GM18499 (cell line): Measurements from ENCODE around the gene SND1.

Experiments used
- ATAC-seq: cut with Tn5 transposase; IDR thresholded peaks from one replicate; pipeline ENCODE4 v1.9.1; 2021; ENCODE audit warnings: moderate number of reproducible peaks; ENCODE audit not compliant: insufficient read depth, unreplicated experiment

SND1 gene

DNA sequence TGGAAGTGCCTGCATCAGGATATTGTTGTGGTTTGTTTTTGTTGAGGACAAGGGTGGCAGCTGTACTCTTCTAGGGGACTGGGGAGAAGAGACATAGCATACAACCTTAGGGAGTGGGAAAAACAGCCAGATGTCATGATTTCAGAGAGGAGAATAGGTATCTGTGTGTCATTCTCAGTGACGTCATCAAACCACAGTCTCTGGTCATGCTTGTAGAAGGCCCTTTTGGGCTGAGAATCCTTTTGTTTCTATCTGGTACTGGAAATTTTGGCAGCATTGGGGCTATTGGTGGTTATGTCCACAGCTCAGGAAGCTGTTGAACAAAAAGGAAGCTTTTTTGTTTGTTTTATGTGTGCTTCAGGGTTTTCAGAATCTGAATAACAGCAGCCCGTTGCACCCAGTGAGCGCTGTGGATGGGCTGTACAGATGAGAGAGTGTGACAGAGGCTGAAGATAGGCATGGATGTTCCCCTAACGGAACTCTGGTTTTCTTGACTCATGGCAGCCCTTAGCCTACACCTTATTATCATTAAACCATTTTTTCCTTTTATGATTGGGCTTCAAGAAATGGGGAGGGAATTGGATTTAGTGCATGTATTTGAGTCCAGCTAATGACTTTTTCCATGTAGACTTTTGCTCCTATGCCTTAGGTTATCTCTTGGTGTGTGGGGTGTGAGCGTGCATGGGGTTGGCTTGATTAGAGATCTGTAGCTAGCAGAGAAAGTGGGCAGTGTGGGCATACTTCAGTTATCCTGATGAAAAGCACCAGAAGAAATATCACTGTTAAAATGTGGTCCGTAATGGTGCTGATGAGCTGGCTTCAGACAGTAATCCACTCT is 65.7 kb downstream of the SND1 start:
- no peak for ATAC-seq

DNA sequence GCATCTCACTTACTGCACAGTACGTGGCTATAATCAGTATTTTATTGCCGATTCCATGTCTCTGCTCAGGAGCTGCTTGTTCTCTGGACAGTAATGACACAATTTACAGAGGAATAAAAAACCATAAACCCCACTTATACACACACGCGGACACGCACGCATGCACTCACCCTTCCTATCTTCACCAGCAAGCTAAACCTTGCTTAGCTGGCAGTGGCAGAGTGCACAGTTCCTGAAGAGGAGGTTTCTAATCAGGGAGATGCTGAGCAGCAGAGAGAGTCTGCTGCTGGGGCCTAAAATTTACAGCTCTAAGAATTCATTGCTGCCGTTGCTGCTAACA is 66.3 kb downstream of the SND1 start:
- ATAC-seq = no peak

DNA sequence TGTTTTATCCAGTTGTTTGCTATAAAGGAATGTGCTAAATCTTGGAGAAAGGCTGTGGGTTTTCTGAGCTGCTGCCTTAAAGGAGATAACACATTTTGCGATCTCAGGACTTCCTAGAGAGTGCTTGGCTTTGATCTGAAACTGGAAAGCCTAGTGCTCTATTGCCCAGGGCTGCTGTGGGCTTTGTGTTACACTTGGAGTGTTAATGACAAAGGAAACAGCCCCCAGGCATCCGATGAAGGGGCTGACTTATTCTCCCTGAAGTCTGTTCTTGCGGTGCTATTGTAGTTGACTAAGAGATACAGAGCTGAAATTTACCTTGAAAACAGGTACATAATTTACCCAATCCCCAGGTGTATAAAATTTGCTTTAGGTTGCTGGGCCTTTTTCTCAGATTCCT is 74.5 kb downstream of the SND1 start:
- ATAC-seq = no peak

DNA sequence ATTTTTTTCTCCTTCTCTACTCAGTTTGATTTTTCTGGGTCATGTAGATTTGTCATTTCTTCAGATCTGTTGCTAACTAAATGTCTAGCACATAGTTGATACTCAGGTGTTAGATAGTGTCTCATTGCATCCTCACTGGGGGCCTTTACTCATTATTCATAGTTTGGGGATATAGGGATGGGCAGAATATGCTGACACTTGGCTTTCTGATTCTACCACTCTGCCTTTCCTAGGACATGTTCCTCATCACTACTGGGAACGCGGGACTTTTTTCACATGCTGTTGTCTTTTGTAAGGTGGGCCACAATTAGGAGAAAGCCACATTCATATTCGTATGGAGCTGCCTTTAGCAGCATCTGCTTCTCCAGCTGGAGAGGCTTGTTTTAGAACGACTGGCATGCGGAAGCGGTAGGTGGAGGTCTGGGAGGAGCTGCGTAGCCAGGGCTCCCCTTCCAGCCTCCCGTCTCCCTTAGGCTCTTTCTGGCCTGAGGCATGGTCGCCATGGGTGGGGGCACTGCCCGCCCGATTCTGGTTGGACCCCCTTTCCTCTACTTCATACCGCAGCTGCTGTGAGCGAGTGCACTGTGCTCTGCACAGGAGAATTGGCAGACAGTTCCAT is 78.8 kb downstream of the SND1 start:
- ATAC-seq = no peak

DNA sequence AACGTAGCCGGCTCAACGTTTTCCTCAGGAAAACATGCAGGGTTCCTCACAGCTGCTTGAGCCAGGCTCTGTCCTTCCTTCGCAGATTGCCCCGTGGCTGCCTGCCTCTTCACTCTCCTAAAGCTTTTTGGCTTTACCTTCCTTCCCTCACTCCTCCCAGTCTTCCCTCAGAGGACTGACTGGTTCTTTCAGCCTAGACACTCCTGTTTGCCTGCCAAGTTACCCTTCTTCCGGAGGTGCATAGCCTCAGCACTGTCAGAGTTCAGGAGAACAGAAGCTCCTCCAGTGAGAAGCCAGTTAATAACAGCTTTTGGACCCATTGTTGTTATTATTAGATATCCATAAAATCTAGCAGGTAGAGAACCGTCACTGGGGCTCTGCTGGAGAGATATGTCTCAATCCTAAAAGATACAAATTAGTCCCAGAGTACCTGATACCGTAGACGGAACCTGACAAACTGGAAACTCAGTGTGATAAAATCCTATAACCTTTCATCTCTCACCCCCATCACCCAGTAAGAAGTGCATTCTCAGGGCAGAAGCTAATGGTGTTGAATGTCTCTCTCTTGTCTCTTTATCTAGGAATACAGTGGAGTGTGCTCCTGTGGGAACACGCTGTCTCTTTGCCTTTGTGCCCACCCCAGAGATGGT is 79.6 kb downstream of the SND1 start:
- no peak for ATAC-seq

DNA sequence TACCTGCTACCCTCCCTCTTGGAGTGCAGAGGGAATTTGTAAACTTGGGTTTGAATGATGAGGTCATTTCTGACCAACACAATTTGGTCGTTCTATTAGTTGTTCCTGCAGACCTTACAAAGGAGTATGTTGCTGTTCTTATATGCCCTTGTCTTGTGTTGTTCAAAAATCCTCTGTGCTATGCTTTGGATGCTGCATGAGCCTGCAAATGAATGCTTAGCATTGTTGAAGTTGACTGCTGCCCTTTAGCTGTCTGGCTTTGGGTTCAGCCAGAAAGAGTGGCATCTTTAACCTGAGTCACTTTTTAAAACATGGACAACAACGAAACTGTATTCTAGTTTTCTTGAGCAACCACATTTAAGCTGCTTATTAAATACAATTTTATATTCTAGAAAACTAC is 80.3 kb downstream of the SND1 start:
- ATAC-seq = no peak

DNA sequence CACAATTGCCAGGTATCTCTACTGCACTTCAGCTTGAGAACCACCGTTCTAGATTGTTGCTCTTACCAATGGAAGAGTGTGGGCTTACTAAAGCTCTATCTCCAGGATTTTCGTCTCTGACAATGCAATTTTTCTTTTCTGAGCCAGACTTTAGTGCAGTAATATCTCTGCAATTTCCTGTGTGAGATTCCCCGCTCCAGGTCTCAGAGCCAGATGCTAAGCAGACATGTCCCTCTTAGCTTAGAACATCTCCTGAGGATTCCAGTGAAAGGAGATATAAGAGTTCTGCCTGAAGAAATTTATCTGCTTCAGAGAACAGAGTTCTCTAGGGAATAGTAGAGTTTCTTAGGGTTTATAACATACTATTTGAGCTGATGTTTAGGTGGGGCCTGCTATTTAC is 82.0 kb downstream of the SND1 start:
- no peak for ATAC-seq

DNA sequence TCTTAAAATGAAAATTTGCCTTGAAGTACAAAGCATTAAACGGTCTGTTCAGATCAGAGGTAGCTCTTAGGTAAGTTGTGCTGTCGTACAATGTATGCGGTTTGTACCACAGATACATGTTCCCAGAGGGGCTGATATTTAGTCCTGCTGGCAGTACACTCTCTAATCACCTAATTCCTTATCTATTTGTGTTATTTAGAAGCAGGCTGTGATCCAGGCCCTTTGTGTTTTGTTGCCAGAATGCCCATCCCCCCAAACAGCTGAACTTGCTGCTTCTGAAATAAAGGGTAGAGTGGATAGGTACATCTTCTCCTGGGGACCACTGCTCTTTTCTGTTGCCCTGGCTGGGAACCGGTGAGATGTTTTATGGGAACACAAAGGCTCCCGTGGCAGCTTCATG is 84.5 kb downstream of the SND1 start:
- ATAC-seq = no peak

DNA sequence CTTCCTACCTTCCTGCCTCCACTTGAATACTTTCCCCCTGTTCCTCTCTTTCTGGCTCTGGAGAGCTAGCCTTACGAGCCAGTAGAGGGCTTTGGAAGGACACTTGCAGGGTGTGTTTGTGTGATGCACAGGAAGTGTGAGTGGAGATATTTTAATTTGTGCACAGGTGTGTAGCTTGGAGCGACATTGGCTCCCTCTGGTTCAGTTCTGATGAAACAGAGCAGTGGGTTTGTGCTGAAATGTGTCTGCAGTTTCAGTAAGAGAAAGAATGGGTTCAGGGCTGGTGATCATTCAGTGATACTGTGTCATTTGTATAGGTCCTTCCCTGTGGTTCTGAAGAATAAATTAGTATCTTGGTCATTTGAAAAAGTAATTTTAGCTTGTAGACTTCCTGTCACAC is 86.9 kb downstream of the SND1 start:
- no peak for ATAC-seq

DNA sequence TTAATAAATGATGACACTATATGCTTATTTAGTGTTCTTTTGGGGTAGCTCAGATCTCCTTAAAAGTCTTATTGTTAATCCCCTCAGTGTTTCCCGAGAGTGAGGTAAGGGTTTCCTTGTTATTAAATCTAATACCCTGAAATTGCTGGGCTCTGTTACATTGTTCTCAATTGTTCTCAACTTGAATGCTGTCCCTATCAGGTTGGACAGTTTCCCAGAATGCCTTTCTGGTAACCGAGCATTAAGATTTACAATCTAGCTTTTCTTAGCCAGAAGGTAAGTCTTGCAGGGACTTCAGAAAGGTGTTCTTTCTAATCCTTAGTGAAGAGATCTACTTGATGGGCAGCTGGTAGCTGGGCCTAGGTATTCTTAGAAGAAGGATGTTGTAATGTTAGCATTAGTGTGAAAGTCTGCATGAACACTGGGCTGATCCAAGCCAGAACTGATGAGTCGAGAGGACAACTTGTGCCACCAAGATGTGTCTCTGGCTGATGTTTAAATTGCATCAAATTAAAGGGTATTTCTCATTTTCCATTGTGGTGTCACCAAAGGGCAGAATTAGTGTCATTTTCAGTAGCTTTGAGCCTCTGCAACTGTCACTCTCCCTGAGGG is 89.9 kb downstream of the SND1 start:
- ATAC-seq = no peak

DNA sequence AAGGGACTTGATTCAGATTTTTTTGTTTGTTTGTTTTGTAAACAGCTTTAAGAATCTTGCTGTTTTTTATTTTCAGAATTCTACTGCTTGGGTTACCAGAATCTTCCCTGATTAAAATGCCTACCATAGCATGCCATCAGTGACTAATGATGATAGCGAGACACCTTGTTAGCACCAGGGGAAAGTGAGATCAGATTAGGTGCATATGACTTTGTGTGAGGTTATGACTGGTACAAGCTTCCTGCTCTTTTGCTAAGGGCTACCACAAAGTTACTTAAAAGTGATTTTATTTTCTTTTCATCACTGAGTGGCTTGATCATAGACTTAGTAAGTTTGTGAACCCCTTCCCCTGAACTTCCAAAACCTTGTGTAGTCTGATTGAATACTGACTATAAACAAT is 93.5 kb downstream of the SND1 start:
- no peak for ATAC-seq

DNA sequence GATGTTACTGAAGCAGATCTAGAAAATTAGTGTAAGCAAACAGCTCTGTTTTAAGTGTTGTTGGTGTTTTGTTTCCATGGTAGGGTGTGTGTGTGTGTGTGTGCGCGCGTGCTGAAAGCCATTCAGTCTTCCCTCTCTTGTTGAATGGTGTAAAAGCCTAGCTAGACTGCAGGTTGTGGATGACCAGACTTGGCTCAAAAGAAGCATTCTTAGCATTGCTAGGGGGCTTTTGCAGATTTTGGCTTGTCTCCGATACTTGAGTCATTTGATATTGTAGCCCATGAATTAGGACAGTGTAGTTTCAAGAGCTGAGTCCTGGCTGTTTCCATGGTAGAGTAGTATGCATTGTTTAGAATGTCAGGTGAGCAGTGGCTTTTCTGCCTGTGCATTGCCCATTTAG is 99.1 kb downstream of the SND1 start:
- no peak for ATAC-seq

DNA sequence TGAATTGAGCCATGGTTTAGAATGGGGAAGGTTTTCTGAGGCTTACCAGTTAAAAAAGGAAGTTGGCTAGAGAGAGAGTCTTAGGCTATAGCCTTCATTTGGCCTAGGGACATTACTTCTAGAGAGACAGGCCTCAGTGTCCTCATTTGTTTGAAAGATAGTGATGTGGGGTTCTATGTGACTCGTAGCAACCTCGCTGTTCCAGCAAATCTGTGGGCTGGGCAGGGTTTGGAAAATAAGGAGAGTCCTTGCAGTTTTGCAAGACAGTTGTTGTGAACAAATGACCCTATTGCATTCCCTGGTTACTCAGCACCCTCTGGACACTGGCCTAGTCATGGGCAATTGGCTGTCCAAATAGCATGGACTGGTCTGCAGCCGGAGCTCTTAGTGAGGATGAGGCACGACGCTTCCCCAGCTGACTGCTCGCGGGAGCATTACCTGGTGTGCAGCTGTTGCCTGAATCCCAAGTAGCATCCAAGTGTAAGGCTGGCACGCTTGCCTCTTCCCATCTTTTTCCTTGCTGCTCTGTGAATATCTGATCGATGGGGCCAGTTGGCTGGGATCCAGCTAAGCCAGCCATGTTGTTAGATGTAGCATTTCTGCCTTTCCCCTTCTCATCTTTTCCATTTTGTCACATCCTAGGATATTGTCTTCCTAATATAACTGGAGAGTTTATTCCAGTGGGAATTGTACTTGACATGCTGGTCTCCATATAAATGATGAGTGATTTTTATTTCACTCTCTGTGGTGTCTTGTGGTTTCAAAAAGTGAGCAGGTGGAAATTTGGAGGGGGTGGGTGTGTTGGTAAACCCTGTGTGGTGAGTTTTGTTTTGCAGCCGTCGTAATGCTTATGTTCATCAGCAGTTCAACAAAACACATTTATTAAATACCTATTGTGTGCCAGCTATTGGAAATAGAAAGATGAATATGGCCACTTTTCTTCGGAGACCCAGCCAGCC is 99.8 kb downstream of the SND1 start:
- no peak for ATAC-seq

DNA sequence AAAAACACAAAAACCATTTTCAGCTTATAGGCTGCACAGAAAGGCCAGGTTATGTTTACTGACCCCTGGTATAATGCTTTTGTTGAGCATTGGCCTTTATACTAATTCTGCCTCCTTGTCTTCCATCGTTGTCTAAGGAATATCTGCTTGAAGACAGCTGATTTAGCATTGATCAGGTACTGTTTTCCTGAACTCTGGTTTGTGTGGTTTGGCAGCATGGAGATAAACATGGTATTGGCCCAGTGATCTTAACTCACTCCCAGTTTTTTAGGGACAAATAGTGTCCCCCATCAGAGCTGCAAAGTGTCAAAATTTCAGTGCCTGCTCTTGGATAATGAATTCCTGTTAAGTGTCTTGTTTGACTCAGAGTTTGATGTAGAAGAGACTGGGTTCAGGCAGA is 100.8 kb downstream of the SND1 start:
- ATAC-seq = no peak

DNA sequence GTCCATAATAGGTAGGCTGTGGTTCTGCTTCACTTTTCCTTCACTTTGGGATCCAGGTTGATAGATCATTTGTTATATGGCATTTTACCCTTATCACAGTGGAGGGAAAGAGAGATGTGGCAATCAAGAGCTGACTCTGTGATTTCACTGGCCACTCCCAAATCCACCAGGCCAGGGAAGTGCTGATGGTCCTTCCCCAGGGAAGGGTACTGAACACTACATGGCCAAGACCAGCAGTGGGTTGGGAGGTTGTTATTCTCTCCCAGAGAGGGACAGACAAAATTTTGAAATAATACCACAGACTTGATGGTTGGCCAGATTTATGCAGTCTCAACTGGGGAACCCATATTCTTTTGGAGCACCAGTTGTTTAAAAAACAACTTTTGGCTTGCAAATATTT is 102.5 kb downstream of the SND1 start:
- ATAC-seq = no peak

DNA sequence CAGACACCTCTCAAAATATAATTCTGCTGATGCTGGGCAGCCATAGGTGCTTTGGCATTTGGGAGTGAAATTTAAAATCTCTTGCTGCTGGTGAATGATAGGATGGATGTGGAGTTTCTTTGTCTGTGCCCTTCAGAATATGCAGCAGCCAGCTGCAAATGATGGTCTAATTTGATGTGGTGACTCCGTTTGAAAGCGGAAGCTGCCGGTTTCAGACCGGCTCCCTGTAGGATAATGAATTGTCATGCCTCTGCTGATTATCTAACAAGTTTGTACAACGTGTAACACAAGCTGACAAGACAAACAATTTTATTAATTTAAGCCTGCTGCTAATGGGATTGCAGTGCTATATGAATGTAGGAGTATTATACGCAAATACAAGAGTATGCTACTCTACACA is 103.5 kb downstream of the SND1 start:
- no peak for ATAC-seq

DNA sequence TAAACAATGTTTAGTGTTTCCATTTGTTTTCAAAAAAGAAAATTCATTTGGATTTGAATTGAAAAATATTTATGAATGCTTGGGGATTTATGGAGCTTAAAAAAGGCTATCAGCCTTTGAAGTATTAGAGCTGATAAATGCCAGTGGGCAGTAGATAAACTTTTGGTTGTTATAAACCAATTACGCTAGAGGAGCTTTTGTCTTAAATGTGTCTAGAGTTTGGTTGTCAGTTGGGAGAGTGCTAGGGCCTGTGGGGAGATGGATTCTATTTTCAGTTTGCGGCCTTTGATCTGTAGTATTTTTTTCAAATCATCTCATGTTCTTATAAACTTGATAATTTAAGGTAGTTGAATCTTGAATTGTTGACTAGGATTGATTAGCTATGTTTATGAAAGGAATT is 104.0 kb downstream of the SND1 start:
- no peak for ATAC-seq

DNA sequence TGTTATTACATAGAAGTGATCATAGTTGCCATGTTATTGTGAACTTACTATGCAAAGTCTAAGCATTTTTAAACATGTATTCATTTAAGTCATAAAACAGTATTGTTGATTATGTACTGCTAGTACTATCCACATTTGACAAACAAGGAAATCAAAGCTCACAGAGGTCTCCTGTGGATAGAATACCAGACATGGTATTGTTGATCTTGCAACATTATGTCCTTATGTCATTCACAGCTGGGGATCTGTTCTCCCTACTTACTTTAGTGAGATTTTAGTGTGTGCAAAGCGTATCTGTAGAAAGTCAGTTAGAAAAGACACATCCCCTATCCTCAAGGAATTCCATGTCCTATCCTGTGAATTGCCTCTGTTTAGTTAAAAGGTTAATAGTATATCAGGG is 106.1 kb downstream of the SND1 start:
- no peak for ATAC-seq

DNA sequence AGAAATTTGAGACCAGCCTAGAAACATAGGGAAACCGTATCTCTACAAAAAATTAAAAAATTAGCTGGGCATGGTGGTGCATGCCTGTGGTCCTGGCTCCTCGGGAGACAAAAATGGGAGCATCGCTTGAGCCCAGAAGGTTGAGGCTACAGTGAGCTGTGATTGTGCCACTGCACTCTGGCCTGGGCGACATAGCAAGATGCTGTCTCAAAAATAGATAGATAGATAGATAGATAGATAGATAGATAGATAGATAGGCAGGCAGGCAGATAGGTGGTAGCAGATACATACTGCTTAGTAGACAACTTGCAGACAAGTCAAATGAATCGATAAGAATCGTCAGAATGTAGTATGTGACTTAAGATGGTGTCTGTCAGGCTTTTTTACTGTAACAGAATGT is 106.9 kb downstream of the SND1 start:
- no peak for ATAC-seq

DNA sequence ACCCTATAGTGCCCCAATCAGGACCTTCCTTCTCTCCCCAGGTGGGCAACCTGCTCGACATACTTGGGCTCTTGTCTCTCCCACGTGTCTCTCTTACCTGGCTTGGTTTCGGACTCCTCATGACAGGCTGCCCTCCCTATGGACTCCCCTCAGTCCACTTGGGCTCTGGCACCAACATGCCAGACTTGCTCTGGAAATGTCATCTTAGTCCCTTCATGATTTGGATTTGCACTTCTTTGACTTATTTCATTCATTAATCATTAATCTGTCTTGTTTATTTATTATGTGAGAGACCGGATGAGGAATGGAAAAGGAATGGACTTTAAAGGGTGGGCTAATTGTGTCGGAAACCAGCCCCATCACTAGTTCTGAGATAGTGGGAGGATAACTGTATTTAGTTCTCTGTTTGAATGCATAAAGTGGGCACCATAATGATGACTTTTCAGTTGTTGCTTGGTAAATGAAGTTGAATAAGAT is 108.0 kb downstream of the SND1 start:
- no peak for ATAC-seq
